HG02943 (cell line): ENCODE measurements around the gene PLPP7.

Experiments
- ATAC-seq: cut with Tn5 transposase; IDR thresholded peaks from one replicate; pipeline ENCODE4 v1.9.1; 2021; ENCODE audit warnings: mild to moderate bottlenecking, low read depth, moderate library complexity; ENCODE audit not compliant: unreplicated experiment

The PLPP7 gene

DNA sequence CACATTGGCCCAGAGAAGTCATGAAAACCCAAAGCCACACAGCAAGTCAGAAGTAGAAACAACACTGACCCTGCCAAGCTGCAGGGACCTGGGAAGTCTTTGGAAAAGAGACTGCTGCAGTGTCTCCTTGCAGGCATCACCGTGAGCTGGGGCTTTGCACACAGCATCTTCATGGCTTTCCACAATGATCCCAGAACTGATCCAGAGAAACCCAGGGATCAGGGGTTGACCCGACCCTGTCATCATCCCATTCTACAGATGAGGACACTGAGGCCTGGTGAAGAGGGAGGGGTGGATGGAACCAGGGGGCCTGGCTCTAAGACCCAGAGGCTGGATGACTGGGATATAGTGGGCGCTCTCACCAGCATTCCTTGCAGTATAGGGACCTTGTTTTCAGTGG is 8.9 kb upstream of the PLPP7 start:
- ATAC-seq: no peak

DNA sequence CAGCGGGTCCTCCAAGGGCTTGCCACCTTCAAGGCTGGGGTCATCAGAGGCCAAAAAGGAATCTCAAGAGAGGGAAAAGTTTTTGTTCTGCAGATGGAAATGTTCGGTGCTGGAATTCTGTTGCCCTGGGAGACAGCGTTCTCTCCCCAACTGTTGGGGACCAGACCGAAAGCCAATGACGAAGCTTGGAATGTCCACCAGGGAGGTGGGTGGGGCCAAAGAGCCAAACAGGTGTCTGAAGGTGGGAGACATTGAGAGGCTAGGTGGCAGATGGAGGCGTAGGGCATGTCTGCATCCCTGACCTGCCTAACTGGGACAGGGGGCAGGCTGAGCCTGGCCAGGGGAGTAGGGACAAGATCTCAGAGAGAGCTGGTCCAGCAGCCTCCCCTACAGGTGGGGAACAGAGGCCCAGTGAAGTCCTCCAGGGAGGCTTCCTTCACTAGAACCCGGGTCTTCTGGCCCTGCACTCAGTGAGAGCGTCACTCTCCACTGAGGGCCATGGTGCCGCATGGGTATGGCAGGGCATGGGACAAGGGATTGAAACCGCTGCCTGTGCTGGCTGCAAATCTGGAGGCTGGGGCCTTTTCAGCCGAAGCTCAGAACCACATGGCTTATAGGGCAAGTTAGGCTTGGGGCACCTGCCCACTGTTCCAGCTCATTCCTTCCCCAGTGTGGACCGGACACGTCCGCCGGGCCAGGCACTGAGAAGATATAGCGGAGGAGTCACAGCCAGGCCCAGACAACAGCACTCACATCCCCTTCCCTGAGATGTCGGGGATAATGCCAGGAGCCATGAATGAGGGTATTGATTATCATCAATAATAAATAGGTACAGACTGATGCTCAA is 8.2 kb upstream of the PLPP7 start:
- no peak for ATAC-seq

DNA sequence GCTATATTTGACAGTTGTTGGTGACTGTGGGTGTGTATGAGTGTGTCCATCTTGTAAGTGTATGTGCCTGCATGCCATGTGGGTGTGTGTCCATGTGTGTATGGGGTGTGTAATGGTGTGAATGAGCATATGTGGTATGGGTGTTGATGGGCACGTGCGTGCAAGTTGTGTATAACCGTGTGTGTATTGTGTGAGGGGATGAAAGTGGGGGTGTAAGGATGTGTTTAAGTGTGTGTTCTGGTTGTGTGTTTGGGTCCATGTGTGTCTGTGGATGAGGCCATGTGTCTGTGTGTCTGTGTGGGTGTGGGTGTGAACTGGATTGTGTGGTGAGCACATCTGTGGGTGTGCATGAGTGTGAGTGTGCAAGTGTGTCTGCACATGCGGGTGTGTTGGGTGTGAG is 7.3 kb upstream of the PLPP7 start:
- no peak for ATAC-seq

DNA sequence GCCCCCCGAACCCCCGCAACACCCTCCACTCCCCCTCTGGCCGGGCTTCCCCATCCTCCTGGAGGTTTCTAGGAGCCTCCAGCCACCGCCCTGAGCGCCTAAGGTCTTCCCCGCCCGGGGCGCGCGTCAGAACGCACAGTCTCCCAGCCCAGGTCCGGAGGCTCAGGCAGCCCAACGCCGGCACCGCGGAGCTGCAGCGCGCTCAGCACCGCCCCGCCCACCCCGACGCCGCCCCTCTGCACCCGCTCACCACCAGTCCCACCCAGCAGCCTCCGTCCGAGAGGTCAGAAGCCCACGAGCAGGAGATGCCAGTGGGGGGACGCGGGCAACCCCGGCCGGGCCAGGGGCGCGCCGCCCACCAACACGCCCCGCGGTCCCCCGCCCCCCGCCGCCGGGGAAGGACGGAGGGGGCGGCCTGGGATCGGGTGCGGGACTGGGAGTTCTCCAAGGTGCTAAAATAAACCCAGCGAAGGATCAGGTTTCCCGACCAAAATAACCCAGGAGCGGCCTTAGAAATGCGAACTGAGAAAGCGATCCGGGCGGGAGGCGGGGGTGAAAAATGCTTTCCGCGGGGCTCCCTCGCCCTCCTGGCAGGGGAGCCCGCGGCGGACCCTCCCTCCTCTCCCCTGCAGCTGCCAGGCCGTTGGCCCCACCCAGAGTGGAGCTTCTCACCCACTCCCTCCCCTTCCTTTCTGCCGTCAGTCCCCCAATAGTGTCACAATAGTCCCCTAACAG is 6.7 kb upstream of the PLPP7 start:
- no peak for ATAC-seq

DNA sequence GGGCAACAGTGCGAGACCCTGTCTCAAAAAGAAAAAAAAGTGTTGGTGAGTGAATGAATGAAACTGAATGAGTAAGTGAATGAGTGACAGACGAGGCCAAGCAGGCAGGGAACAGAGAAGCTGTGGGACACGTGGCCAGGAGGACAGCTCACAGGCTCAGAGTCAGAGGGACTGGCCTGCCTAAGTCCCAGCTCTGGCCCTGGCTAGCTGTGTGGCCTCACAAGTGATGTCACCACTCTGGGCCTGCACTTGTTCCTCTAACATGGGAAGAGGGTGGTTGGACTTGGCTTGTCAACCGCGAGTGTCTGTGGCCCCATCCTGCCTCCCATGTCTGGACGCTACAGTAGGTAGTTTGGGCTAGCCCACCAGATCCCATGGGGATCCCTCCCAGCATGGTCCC is 4.7 kb upstream of the PLPP7 start:
- no peak for ATAC-seq

DNA sequence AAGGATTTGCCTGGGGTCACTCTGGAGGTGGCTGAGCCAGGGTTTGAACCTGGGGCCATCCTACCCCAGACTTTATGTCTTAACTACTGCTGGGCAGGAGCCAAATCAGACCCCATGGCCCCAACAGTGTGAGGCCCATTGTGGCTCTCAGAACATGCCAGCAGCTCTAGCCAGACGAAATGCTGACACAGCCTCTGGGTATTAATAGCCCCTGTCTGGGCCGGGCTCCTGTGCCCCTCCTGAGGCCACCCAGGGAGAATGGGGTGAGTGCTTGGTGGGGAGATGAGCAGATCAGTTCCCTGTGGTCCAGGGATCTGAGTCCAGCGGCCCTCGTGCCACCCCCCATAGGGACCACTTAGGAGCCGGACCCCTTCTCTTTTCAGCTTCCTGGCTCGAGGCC is 2.2 kb upstream of the PLPP7 start:
- ATAC-seq: no peak

DNA sequence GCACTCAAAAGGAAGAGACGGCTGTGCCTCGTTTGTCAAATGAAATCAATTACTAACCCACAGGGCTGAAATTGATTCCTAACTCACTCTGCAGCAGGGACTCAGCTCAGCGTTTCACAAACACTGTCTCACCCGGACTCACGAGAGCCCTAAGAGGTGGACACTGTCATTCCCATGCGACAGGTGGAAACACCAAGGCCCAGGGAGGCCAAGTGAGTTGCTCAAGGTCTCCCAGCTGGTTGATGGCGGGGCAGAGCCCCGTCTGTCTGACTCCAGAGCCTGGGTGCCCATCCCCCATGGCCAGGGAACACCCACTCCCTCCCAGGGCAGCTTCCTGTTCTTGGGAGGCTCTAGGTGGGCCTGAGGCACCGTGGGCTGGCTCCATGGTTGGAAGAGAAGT is 1.3 kb upstream of the PLPP7 start:
- no peak for ATAC-seq

DNA sequence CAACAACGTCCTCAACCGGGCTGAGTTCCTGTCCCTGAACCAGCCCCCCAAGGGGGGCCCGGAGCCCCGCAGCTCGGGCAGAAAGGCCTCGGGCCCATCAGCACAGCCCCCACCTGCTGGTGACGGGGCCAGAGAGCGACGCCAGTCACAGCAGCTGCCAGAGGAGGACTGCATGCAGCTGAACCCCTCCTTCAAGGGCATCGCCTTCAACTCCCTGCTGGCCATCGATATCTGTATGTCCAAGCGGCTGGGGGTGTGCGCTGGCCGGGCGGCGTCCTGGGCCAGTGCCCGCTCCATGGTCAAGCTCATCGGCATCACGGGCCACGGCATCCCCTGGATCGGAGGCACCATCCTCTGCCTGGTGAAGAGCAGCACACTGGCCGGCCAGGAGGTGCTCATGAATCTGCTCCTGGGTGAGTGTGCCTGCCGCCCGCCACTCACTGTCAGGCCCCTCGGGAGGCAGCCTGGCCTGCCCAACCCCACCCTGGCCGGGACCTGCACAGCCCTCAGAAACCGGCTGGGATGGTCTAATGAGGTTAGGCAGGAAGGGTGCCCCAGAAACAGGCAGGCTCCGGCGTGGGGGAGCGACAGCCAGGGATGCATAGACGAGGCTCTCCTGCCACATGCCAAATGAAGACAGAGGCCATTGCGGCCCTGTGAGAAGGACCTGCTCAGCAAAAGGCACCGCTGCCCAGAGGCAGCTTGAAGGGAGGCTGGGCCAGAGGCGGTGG is 678 bp downstream of the PLPP7 start:
- no peak for ATAC-seq

DNA sequence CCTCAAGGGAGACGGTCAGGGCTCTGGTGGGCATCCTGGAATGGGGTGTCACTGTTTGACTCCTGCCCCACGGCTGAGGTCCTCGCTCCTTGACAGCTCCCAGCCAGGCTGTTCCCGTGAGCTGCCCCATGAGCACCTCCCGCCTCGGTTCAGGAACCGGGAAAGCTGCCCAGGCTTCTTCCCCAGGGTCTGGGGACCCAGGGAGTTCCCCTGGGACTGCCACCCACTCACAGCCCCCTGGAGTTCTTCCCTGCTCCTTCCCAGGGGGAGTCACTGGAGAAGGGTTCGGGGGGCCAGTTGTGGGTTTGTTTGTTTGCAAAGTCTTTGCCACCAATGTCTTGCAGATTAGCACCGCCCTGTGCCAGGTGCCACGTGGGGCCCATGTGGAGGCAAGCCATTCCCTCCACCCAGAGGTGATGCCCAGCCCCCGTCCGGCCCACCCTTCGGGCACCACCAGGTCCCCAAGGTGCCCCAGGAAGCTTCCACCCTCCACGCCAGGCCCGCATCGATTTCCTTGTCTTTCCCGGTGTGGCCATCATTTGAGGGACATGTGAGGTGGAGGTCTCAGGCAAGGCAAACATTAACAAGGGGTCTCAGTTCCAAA is 1.3 kb downstream of the PLPP7 start:
- ATAC-seq: no peak

DNA sequence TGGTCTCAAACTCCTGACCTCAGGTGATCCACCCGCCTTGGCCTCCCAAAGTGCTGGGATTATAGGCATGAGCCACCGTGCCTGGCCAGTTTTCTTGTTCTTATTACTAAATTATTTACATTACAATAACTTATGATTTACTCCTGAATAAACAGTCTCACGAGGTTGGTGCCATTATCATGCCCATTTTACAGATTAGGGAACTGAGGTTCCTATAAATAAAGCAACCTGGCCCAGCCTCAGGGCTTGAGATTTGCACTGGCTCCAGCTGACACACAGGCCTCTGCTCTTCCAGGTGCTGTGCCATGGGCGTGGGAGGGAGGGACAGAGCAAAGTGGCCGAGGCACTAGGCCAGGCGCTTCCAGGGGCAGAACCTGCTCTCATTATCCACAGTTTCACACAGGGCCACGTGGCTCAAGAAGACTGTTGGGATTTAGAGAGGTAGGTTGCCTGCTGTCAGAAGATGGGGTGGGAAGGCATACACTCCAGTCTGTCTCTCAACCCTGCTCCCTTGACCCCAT is 2.3 kb downstream of the PLPP7 start:
- no peak for ATAC-seq

DNA sequence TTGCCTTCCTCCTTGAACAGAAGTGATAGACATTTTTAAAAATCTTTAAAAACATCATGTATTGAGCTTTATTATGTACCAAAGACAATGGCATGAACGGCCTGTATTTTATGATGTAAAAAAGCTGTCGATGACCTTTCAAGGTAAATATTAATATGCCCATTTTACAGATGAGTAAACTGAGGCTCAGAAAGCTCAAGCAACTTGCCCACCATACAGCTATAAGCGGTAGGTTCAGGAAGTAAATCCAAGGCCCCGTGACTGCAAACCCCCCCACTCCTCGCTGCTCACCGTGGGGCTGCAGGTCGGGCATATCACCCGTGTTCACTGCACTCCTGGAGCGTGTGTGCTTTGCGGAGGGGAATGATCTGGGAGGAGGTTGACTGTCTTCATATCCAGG is 3.4 kb downstream of the PLPP7 start:
- no peak for ATAC-seq

DNA sequence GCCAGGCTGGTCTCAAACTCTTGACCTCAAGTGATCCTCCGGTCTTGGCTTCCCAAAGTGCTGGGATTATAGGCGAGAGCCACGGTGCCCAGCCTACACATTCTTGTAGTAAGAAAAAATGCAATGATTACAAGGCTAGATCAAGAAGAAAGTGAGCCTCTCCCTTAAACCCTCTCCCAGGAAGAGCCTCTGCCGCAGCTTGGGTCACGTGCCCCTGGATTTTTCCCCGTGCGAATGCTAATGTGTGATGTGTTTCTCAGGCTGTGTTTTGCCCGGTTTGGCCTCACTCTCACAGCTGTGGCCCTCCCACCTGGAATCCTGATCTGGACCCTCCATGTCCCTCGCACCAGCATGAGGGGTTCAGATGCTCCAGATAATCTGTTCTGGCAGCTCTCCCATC is 6.9 kb downstream of the PLPP7 start:
- no peak for ATAC-seq

DNA sequence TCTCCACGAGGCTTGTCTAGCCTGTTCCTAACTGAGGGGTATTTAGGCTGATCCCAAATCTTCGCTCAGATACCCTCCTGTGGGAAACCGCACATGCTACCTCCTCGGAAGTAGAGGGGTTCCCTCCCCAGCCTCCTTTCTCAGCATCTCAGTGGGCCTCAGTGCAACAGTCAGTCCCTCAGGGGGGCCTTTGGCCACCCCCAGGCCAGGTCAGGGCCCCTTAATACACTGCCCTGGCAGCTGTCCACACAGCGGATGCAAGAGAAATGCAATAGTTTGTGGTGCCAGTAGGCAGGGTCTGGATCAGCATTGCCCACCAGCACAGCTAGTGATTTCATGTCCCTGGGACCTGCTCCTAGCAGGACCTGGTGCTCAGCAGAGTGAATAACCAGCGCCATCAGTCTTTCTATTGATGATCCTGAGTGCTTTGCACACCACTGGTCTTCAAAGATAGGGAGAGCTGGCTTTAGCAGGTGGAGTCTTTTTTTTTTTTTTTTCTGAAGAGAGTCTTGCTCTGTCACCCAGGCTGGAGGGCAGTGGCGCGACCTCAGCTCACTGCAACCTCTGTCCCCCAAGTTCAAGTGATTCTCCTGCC is 7.5 kb downstream of the PLPP7 start:
- no peak for ATAC-seq

DNA sequence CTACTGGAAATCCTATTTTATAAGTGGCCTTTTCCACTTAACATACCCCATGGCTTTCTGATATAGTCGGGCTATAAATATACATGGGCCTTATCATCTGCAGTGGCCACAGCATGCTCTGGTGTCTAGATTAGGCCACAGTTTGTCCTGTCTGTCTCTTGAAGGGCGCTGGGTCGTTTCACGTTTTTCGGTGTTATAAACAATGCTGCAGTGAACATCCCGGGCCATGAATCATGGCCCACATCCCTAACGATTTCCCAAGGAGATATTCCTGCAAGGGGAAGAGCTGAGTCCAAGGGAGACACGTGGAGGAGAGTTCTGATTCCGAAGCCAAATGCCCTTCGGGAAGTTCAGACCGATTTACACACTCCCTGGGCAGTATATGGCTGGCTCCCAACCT is 8.4 kb downstream of the PLPP7 start:
- ATAC-seq: no peak

DNA sequence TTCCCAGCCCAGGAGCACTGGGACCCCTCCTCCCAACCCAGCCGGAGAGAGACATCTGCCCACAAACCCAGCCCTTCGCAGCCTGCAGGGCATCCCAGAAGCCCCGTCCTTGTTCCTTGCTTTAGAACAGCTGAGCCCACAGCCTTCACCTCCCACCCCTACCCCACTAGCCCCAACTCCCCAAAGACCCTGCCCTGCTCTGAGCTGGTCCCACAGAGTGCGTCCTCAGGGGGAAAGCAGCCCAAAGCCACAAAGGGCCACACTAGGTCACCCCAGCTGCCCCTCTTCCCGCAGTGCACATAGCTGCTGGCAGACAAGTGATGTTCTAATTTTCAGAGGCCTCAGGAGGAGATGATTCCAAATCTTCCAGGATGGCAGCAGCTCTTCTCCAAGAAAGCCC is 8.8 kb downstream of the PLPP7 start:
- ATAC-seq: no peak

DNA sequence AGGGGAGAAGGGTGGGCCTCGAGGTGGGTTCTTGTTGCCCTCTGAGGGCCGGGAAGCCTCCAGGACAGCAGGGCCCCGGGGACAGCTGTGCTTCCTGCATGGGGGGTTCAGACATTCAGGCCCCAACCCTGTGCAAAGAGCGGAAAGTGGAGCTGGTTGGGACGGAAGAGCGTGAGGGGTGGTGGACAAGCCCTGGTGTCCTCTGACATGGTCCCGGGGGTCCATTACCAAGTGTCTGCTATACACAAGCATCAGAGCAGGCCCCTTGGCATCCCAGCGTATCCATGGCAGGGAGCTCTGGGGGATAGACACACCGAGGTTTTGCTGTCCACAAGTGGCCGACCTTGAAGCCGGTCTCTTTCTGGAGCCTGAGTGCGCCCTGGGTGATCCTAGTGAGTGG is 9.3 kb downstream of the PLPP7 start:
- no peak for ATAC-seq

DNA sequence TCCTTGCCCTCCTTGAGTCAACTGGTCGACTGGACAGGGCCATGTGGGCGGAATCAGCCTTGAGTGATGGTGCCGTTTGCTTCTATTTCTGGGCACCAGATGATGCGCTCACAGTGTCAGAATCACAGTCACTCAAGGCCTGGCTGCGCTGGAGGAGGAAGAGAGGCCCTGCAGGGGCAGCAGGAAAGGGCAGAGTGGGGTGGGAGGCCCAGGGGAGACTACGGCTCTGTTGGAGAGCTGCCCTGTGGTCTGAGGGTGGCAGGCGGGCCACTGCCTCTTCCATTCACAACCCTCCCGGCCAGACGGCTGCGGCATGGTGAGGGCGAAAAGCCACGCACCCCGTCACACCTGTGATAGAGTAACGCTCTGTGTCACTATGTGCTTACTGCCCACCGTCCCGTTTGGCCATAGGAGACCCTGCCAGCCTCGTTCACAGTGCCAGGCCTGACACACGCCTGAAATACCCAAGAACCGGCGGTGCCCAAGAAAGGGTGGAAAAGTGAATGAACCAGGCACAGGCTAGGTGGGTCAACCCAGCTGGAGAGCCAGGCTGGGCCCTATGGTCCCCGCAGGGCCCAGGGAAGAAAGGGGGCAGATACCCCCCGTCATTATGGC is 9.9 kb downstream of the PLPP7 start:
- ATAC-seq: no peak

DNA sequence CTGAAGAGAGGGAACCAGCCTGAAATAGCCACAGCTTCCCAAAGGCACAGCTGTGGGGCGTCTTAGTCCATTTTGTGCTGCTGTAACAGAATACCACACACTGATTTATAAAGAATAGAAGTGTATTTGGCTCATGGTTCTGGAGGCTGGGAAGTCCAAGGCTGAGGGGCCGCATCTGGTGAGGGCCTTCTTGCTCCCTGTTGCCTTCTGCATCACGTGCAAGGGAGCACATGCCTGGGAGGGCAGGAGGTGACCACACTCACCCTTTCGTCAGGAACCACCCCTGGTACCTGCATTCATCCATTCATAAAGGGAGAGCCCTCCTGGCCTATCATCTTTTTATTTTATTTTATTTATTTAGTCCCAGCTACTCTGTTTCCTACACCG is 10.4 kb downstream of the PLPP7 start:
- ATAC-seq: no peak

DNA sequence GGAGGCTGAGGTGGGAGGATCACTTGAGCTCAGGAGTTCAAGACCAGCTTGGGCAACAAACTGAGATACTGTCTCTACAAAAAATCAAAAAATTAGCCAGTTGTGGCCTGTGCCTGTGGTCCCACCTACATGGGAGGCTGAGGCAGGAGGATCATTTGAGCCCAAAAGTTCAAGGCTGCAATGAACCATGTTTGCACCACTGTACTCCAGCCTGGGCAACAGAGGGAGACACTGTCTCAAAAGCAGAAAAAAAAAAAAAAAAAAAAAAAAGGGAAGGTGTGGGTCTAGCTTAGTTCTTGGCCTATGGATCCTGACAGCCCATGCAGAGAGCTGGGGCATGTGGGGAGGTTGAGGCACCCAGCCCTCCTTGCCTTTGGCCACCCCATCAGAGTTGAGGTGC is 10.9 kb downstream of the PLPP7 start:
- ATAC-seq: no peak
